Karpas-422 (cell line): Measurements from ENCODE around the gene CASKIN1. TPM values are rescaled to one million over a fixed set of nuclear protein-coding genes. Genes with fewer than 3 reads are reported as not detected.

Experiments used
- DNase-seq: peaks from one replicate; pipeline ENCODE4 v3.0.0-alpha.2; 2015
- H2AFZ ChIP-seq: fragments of 200-600 bp; sonication (generic); 2 replicates; pipeline ENCODE4 v1.6.1; 2014; ENCODE audit warnings: antibody characterized with exemption, low read length, mixed read lengths
- H3K27ac ChIP-seq: fragments of 200-600 bp; sonication (generic); 2 replicates; pipeline ENCODE4 v1.5.1; 2014; ENCODE audit warnings: mild to moderate bottlenecking, low read length, moderate library complexity
- H3K27me3 ChIP-seq: fragments of 200-600 bp; sonication (generic); 2 replicates; pipeline ENCODE4 v1.6.1; 2014; ENCODE audit warnings: low read length, mixed read lengths
- H3K36me3 ChIP-seq: fragments of 200-600 bp; sonication (generic); 2 replicates; pipeline ENCODE4 v1.6.1; 2014; ENCODE audit warnings: low read length, mixed read lengths; ENCODE audit not compliant: insufficient read depth
- H3K4me1 ChIP-seq: fragments of 200-600 bp; sonication (generic); 2 replicates; pipeline ENCODE4 v1.6.1; 2014; ENCODE audit warnings: mild to moderate bottlenecking, low read length, mixed read lengths
- H3K4me2 ChIP-seq: fragments of 200-600 bp; sonication (generic); 2 replicates; pipeline ENCODE4 v1.6.1; 2014; ENCODE audit warnings: low read length, low read depth, mild to moderate bottlenecking; ENCODE audit not compliant: poor library complexity, severe bottlenecking
- H3K4me3 ChIP-seq: fragments of 200-600 bp; sonication (generic); 2 replicates; pipeline ENCODE4 v1.5.1; 2014; ENCODE audit warnings: mild to moderate bottlenecking, antibody characterized with exemption, low read length, mixed read lengths
- H3K79me2 ChIP-seq: fragments of 200-600 bp; sonication (generic); 2 replicates; pipeline ENCODE4 v1.6.1; 2014; ENCODE audit warnings: mild to moderate bottlenecking, low read length, mixed read lengths
- H3K9ac ChIP-seq: fragments of 200-600 bp; sonication (generic); 2 replicates; pipeline ENCODE4 v1.6.0; 2014; ENCODE audit warnings: low read length
- H3K9me2 ChIP-seq: fragments of 200-600 bp; sonication (generic), shearing (Covaris generic); replicated peaks from 2 replicates; pipeline ENCODE4 v1.6.0; 2014; ENCODE audit warnings: mild to moderate bottlenecking, low read length, moderate library complexity; ENCODE audit not compliant: insufficient read depth
- H3K9me3 ChIP-seq: fragments of 300-700, 200-600 bp; sonication (generic); 2 replicates; pipeline ENCODE4 v1.6.1; 2014; ENCODE audit warnings: low read length, mixed read lengths
- H4K20me1 ChIP-seq: fragments of 200-600 bp; sonication (generic); 2 replicates; pipeline ENCODE4 v1.6.1; 2014; ENCODE audit warnings: mild to moderate bottlenecking, antibody characterized with exemption, low read length, low read depth; ENCODE audit not compliant: insufficient read depth
- total RNA-seq: library from RNA; depleted of rRNA; stranded (reverse); fragments of >200 nt; shearing (Covaris generic); gene quantifications from 2 replicates; pipeline ENCODE4 v1.2.3, GENCODE V29; 2014; ENCODE audit warnings: low replicate concordance

The CASKIN1 gene
- total RNA-seq, 1 experiment from 2014 or later = not detected

DNA sequence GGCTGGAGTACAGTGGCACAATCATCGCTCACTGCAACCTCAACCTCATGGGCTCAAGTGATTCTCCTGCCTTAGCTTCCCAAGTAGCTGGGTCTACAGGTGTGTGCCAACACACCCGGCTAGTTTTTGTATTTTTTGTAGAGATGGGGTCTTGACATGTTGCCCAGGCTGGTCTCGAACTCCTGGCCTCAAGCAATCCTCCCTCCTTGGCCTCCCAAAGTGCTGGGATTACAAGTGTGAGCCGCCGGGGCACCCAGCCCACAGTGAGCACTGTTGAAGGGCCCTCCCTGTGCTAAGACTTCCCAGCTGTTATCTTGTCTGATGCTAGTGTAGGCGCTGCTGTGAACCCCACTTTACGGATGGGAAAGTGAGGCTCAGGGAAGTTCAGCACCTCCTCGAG is 8.0 kb downstream of the CASKIN1 start:
- Histone ChIP-seq H3K9me2 (no peaks in the 10 kb centered on the region), H2AFZ (no peak overlapping the region), H3K9me3 (no peaks in the 10 kb centered on the region), H3K4me2 (no peak overlapping the region), H3K27ac (no peak overlapping the region), H3K4me1 (peaks cover 11% of the 10 kb centered on the region), H3K9ac (no peak overlapping the region), H3K27me3 (no peaks in the 10 kb centered on the region), H3K79me2 (no peaks in the 10 kb centered on the region), H3K4me3 (no peak overlapping the region), H4K20me1 (no peaks in the 10 kb centered on the region), H3K36me3 (no peaks in the 10 kb centered on the region)
- DNase-seq = no peak

- H3K4me1 ChIP-seq = peaks cover 13% of the 10 kb centered on the region
- no peak overlapping the region for H3K9ac ChIP-seq
- H3K36me3 ChIP-seq = no peaks in the 10 kb centered on the region
- no peak for DNase-seq
- no peaks in the 10 kb centered on the region for H3K9me3 ChIP-seq
- no peak overlapping the region for H2AFZ ChIP-seq
- no peak overlapping the region for H3K27ac ChIP-seq
- H3K27me3 ChIP-seq = no peaks in the 10 kb centered on the region
- H3K4me2 ChIP-seq = no peak overlapping the region
- no peaks in the 10 kb centered on the region for H4K20me1 ChIP-seq
- H3K9me2 ChIP-seq = no peaks in the 10 kb centered on the region
- no peaks in the 10 kb centered on the region for H3K79me2 ChIP-seq
- no peak overlapping the region for H3K4me3 ChIP-seq
Measured at GRCh38 chr16:2187212-2187611, 9.2 kb downstream of the CASKIN1 start.

GRCh38 chr16:2186505-2186904 is 9.9 kb downstream of the CASKIN1 start:
- Histone ChIP-seq H3K36me3 (no peaks in the 10 kb centered on the region), H3K79me2 (no peaks in the 10 kb centered on the region), H4K20me1 (no peaks in the 10 kb centered on the region), H3K4me1 (peaks cover 13% of the 10 kb centered on the region), H3K4me2 (no peak overlapping the region), H3K27ac (no peak overlapping the region), H3K9ac (no peak overlapping the region), H3K4me3 (no peak overlapping the region), H3K9me2 (no peaks in the 10 kb centered on the region), H2AFZ (no peak overlapping the region), H3K27me3 (no peaks in the 10 kb centered on the region), H3K9me3 (no peaks in the 10 kb centered on the region)
- no peak for DNase-seq

DNA sequence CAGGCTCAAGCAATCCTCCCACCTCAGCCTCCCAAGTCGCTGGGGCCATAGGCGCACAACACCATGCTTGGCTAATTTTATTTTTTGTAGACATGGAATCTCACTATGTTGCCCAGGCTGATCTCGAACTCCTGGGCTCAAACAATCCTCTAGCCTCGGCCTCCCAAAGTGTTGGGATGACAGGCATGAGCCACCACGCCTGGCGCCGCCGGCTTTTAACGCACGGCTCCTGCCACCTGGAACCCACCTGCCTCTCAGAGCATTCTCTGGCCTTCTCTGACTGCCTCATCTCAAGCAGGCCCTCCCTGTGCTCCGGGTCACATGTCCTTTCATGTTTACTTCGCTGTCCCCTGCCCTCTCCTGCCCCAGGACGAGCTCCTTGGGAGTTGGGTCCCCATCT is 10.3 kb downstream of the CASKIN1 start:
- Histone ChIP-seq H3K36me3 (no peaks in the 10 kb centered on the region), H3K4me1 (peaks cover 13% of the 10 kb centered on the region), H3K9ac (no peak overlapping the region), H3K9me2 (no peaks in the 10 kb centered on the region), H4K20me1 (no peaks in the 10 kb centered on the region), H3K4me2 (no peak overlapping the region), H3K9me3 (no peaks in the 10 kb centered on the region), H3K4me3 (no peak overlapping the region), H3K27me3 (no peaks in the 10 kb centered on the region), H2AFZ (no peak overlapping the region), H3K79me2 (no peaks in the 10 kb centered on the region), H3K27ac (no peak overlapping the region)
- DNase-seq = no peak

GRCh38 chr16:2184962-2185361 is 11.4 kb downstream of the CASKIN1 start:
- Histone ChIP-seq H4K20me1 (no peaks in the 10 kb centered on the region), H3K4me3 (no peak overlapping the region), H3K4me2 (no peak overlapping the region), H3K9me2 (no peaks in the 10 kb centered on the region), H3K27ac (no peak overlapping the region), H3K36me3 (no peaks in the 10 kb centered on the region), H3K9ac (no peak overlapping the region), H3K79me2 (no peaks in the 10 kb centered on the region), H2AFZ (no peak overlapping the region), H3K4me1 (peaks cover 3% of the 10 kb centered on the region; the same call in 1 of the 2 replicates), H3K9me3 (no peaks in the 10 kb centered on the region), H3K27me3 (no peaks in the 10 kb centered on the region)
- DNase-seq = no peak

DNA sequence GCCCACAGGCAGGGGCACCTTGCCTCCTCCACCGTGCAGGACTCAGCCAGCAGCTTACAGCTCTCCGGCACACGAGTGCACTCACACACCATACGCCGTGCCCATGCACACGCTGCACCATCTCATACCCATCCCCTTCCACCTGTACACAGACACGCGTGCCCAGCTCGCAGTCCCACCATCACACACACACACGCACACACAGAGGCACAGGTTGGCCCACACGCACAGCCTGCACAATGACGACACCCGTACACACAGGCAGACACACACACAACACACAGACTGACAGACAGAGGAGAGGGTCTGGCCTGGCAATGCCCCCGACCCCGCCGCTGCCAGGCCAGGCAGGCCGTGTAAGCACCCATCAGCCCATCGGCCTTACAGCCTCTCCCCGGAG is 12.1 kb downstream of the CASKIN1 start:
- H3K9me3 ChIP-seq = no peaks in the 10 kb centered on the region
- H3K36me3 ChIP-seq = no peaks in the 10 kb centered on the region
- no peaks in the 10 kb centered on the region for H3K27me3 ChIP-seq
- H3K4me1 ChIP-seq = 0 out of 2 replicates have a peak, but pooled peaks cover 3% of the 10 kb centered on the region
- H3K9me2 ChIP-seq = no peaks in the 10 kb centered on the region
- no peak overlapping the region for H2AFZ ChIP-seq
- H4K20me1 ChIP-seq = no peaks in the 10 kb centered on the region
- no peak overlapping the region for H3K9ac ChIP-seq
- DNase-seq = no peak
- H3K4me2 ChIP-seq = no peak overlapping the region
- H3K4me3 ChIP-seq = no peak overlapping the region
- H3K79me2 ChIP-seq = no peaks in the 10 kb centered on the region
- H3K27ac ChIP-seq = no peak overlapping the region

DNA sequence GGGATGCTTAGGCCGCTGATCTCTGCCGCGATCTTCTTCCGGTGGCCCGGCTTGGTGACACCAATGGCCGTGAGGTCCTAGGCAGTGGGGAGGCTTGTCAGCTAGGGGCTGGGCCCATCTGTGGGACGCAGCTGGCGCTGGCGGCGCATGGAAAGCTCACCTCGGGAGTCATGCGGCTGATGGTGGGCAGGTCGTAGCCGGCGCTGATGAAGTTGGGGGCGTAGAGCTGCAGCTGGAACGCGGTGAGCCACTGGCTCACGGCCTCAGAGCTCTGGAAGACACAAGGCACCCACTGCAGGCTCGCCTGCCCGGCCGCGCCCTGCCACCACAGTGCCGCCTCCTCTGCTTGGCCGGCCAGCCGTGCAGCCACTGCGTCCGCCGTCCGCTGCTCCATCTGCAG is 12.7 kb downstream of the CASKIN1 start:
- Histone ChIP-seq H3K79me2 (no peaks in the 10 kb centered on the region), H2AFZ (no peak overlapping the region), H3K27me3 (no peaks in the 10 kb centered on the region), H3K4me1 (0 out of 2 replicates have a peak, but pooled peaks cover 3% of the 10 kb centered on the region), H4K20me1 (no peaks in the 10 kb centered on the region), H3K36me3 (no peaks in the 10 kb centered on the region), H3K4me2 (no peak overlapping the region), H3K9ac (no peak overlapping the region), H3K4me3 (no peak overlapping the region), H3K27ac (no peak overlapping the region), H3K9me3 (no peaks in the 10 kb centered on the region), H3K9me2 (no peaks in the 10 kb centered on the region)
- DNase-seq = no peak

- no peak for DNase-seq
- Histone ChIP-seq H3K4me2 (no peak overlapping the region), H3K9me2 (no peaks in the 10 kb centered on the region), H3K27ac (no peak overlapping the region), H3K36me3 (peaks cover 4% of the 10 kb centered on the region; the same call in 1 of the 2 replicates), H3K79me2 (no peaks in the 10 kb centered on the region), H4K20me1 (no peaks in the 10 kb centered on the region), H3K4me1 (0 out of 2 replicates have a peak, but pooled peaks cover 3% of the 10 kb centered on the region), H3K9me3 (no peaks in the 10 kb centered on the region), H3K27me3 (no peaks in the 10 kb centered on the region), H3K4me3 (no peak overlapping the region), H2AFZ (no peak overlapping the region), H3K9ac (no peak overlapping the region)
Measured at GRCh38 chr16:2181952-2182351, 14.5 kb downstream of the CASKIN1 start.
